Activated CD4-positive, alpha-beta T cell treated with anti-CD3 and anti-CD28 coated beads, Interleukin-2, amount 10 ng/mL, durations not matched to agents 7 days and 5 days (primary cell): ENCODE results near the gene CDK16. TPM values are rescaled to one million over a fixed set of nuclear protein-coding genes. Genes with fewer than 3 reads are reported as not detected.

Experiments used
- CTCF ChIA-PET: fragments of 350-600 bp; sonication (Branson Sonifier 250); formaldehyde crosslinking; loops from one replicate; lab custom pipeline; 2021; ENCODE audit warnings: antibody characterized with exemption; lab: Charles Lee
- POLR2A ChIA-PET: fragments of 350-600 bp; sonication (Branson Sonifier 250); formaldehyde crosslinking; loops from one replicate; lab custom pipeline; 2021; ENCODE audit warnings: antibody characterized with exemption; lab: Charles Lee
- DNase-seq: peaks from one replicate; pipeline ENCODE4 v3.0.0-alpha.2; 2020
- H3K27ac Mint-ChIP-seq: one replicate; pipeline ENCODE4 v1.8.0; 2021; ENCODE audit warnings: mild to moderate bottlenecking, moderate library complexity, mixed read lengths
- H3K27me3 Mint-ChIP-seq: one replicate; pipeline ENCODE4 v1.8.0; 2021; ENCODE audit warnings: mixed read lengths
- H3K36me3 Mint-ChIP-seq: one replicate; pipeline ENCODE4 v1.8.0; 2021; ENCODE audit warnings: low read depth, mixed read lengths
- H3K4me1 Mint-ChIP-seq: one replicate; pipeline ENCODE4 v1.8.0; 2021; ENCODE audit warnings: mixed read lengths
- H3K4me3 Mint-ChIP-seq: one replicate; pipeline ENCODE4 v1.8.0; 2021; ENCODE audit warnings: mild to moderate bottlenecking, moderate library complexity, mixed read lengths
- H3K9me3 Mint-ChIP-seq: one replicate; pipeline ENCODE4 v1.8.0; 2021; ENCODE audit warnings: mixed read lengths
- total RNA-seq, 2 experiments: library from RNA; stranded (reverse); gene quantifications; one replicate each; pipeline ENCODE4 v1.2.3, GENCODE V29; 2021

Gene CDK16
- total RNA-seq, 2 experiments from 2014 or later: 61.6 to 64.2 TPM

DNA sequence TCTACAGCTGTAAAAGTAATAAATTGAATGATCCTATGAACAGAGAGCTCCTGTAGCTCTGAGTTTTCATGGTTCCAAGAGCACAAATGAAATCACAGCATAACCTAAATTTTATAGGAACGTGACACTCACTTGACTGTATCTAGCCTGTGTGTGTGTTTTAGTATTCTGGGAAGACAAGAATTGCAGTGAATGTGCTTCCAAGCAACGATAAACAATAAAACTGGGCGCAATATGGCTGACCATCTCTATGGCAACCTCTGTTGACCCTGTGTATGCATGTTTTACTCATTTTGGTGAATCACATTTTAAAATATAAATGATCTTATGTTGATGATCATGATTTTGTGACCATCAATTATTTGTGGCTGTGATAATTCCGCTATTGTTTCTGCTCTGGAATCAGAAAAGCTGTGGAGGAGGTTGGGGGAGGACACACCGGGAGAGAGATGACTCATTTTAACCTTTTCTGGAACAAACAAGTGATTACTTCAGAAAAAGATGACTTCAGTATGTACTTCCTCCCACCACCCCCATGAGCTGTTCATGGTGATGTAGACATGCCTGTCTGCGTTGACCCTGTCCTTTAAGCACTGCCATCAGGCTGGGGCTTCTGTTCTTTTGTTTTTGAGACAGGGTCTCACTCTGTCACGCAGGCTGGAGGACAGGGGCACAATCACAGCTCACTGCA, 46.1 kb downstream of the CDK16 start:
- DNase-seq: no peak
- Mint-ChIP-seq H3K27ac (no peak overlapping the region), H3K9me3 (no peaks in the 10 kb centered on the region)

DNA sequence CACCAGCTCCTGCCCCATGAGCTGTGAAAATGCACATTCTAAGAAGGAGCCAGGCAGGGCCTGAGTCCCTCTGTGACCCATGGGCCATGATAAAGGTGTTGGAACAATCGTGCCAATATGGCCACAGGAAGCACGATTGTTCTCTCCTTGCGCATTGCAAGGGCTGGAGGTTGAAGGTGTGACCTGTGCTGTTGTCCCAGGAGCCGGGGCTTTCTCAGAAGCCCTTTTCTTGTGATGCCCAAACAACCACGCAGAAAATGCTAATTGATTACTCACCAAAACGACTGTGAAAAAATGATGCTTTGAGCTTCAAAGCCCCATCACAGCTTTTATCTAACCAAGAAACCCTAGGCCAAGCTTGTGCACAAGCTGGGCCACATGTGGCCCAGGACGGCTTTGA, 48.2 kb downstream of the CDK16 start:
- H3K4me1 Mint-ChIP-seq: peaks cover 2% of the 10 kb centered on the region
- H3K27ac Mint-ChIP-seq: no peak overlapping the region
- ChIA-PET CTCF (interaction anchor here (0.8 kb wide), 2 partner anchors 10 to 372 kb away, joined by 3 read pairs; no protein-coding TSS in a partner anchor), POLR2A (no interaction called here)
- no peak overlapping the region for H3K4me3 Mint-ChIP-seq
- no peaks in the 10 kb centered on the region for H3K27me3 Mint-ChIP-seq
- DNase-seq: no peak
- H3K9me3 Mint-ChIP-seq: no peaks in the 10 kb centered on the region
- H3K36me3 Mint-ChIP-seq: no peaks in the 10 kb centered on the region

More for the DNA sequence above, 46.1 kb downstream of the CDK16 start:
- ChIA-PET POLR2A (no interaction called here), CTCF (interaction anchor here (1.0 to 1.6 kb wide), 2 partner anchors 9 to 13 kb away, joined by 3 to 6 read pairs; no protein-coding TSS in a partner anchor)
- Mint-ChIP-seq H3K4me3 (no peak overlapping the region), H3K27me3 (no peaks in the 10 kb centered on the region), H3K4me1 (peaks cover 2% of the 10 kb centered on the region), H3K36me3 (no peaks in the 10 kb centered on the region)

DNA sequence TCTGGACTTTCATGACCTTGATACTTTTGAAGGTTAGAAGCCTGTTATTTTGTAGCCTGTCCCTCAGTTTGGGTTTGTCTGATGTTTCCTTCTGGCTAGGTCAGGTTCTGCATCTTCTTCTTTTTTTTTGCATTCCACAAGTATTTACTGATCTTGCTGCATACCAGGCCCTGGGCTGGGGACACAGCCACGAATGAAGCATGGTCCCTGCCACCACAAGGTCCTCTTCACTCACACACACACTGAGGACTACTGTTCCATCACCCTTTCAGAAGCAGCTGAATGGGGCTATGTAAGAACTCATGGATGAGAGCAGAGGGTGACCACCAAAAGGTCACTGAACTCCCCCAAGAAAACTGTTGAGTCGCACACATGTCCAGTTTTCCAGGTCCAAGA, 53.5 kb downstream of the CDK16 start:
- POLR2A ChIA-PET: no interaction called here
- Mint-ChIP-seq H3K27me3 (no peaks in the 10 kb centered on the region), H3K36me3 (no peaks in the 10 kb centered on the region), H3K9me3 (no peaks in the 10 kb centered on the region), H3K27ac (no peak overlapping the region), H3K4me1 (no peaks in the 10 kb centered on the region), H3K4me3 (no peak overlapping the region)
- DNase-seq: no peak
- CTCF ChIA-PET: no interaction called here

DNA sequence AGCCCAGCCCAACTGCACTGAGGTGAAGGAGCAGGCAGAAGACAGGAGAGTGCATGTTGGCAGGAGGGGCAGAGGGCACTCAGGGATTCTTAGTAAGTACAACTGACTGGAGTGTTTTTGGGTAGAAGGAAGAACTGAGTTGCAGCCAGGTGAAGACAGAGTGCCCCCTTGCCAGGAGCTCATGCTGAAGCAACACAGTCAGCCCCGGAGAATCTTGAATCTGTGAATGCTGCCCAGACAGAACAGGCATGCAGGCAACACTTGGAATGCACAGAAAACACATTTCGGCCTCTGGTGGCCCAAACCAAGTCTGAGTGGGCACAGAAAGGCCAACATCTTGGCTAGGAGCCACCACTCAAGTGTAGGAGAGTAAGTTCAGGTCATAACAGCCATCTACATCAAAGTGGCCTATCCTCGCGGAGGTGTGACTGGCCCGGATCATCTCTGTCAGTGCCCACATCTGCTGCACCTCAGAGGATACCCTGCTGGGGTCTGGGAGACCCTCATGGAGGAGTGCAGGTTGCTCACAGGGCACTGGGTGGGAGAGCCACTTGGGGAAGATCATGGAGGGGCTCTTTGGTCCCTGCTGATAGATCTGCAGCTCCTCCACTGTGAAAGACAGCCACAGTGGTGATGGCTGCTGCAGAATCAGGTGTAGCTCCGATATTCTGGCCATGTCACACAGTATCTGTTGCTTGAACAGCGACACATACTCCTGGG, 54.7 kb downstream of the CDK16 start:
- Mint-ChIP-seq H3K36me3 (no peaks in the 10 kb centered on the region), H3K9me3 (no peaks in the 10 kb centered on the region), H3K27me3 (no peaks in the 10 kb centered on the region), H3K27ac (no peak overlapping the region), H3K4me1 (no peaks in the 10 kb centered on the region), H3K4me3 (no peak overlapping the region)
- no peak for DNase-seq
- POLR2A ChIA-PET: interaction anchor here (0.6 kb wide), 1 partner anchor 124 kb away, joined by 7 read pairs; no protein-coding TSS in a partner anchor
- CTCF ChIA-PET: interaction anchor here (1.0 kb wide), 1 partner anchor 15 kb away, joined by 3 read pairs; no protein-coding TSS in a partner anchor

DNA sequence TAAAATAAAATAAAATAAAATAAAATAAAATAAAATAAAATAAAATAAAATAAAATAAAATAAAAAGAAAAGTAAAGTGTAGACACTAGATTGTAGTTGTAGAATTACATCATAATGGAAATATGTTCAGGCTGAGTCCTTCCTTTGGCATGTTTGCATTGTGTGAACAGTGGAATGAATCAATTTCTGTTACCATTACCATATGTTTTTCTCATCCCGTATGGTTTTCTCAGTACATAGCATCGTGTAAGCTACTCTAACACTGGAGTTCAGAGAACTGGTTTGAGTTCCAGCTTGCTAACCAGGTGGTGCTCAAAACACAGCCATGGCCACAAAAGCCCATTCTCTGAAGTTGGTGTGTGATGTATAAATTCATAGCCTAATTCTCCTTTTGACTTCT, 60.2 kb downstream of the CDK16 start:
- no peak overlapping the region for H3K27ac Mint-ChIP-seq
- DNase-seq: no peak
- no peaks in the 10 kb centered on the region for H3K27me3 Mint-ChIP-seq
- no peak overlapping the region for H3K4me3 Mint-ChIP-seq
- ChIA-PET POLR2A (no interaction called here), CTCF (interaction anchor here (1.2 kb wide), 1 partner anchor 17 kb away, joined by 3 read pairs; no protein-coding TSS in a partner anchor)
- H3K36me3 Mint-ChIP-seq: no peaks in the 10 kb centered on the region
- no peaks in the 10 kb centered on the region for H3K4me1 Mint-ChIP-seq
- no peaks in the 10 kb centered on the region for H3K9me3 Mint-ChIP-seq

Other genes with a start within 250 kb of the CDK16 start
- gene RGN, start 140.2 kb upstream of the CDK16 start, total RNA-seq: not detected
- gene NDUFB11, start 74.0 kb upstream of the CDK16 start, total RNA-seq: 100 to 1,000 TPM; 109 to 111 TPM
- 10 to 100 TPM; 59.0 to 59.2 TPM for gene RBM10, start 73.5 kb upstream of the CDK16 start, total RNA-seq
- gene UBA1, start 24.9 kb upstream of the CDK16 start, total RNA-seq: 100 to 1,000 TPM; 162 to 177 TPM
- gene USP11, start 14.3 kb downstream of the CDK16 start, total RNA-seq: 10 to 100 TPM; 26.0 to 28.2 TPM
- under 1 TPM; 0.40 to 0.42 TPM for gene ZNF157, start 151.9 kb downstream of the CDK16 start, total RNA-seq